Stimulated activated CD8-positive, alpha-beta memory T cell treated with anti-CD3 and anti-CD28 coated beads, Interleukin-4, amount 100 ng/mL, for 4 hours (primary cell): ENCODE data around the gene VMAC.

Source experiments
- DNase-seq, 2 donors: peaks; one replicate each; pipeline ENCODE4 v3.0.0-alpha.2; 2020; ENCODE audit warnings: low read depth in 2 of 2, low spot score in 1 of 2

VMAC gene

DNA sequence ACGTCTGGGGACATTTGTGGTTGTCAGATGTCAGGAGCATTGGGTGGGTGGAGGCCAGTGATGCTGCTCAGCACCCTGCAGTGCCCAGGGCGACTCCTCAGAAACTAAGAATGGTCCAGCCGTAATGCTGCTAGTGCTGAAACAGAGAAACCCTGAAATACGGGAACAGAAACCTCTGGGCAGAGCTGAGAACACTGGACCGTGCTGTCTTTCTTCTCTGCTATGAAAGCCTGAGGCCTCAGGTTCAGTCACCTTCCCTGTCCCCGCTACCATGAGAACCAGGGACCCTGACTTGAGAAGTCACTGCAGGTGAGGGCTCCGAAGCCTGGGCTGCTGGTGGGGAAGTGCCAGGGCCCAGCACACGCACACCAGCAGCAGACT lies 22.8 kb downstream of the VMAC start:
- DNase-seq = no peak

GRCh38 chr19:5929179-5929578 lies 24.5 kb downstream of the VMAC start:
- no peak for DNase-seq

- DNase-seq = no peak
Measured at GRCh38 chr19:5929625-5930024, 25.0 kb downstream of the VMAC start.

GRCh38 chr19:5931251-5931650 lies 26.6 kb downstream of the VMAC start:
- DNase-seq = no peak

DNA sequence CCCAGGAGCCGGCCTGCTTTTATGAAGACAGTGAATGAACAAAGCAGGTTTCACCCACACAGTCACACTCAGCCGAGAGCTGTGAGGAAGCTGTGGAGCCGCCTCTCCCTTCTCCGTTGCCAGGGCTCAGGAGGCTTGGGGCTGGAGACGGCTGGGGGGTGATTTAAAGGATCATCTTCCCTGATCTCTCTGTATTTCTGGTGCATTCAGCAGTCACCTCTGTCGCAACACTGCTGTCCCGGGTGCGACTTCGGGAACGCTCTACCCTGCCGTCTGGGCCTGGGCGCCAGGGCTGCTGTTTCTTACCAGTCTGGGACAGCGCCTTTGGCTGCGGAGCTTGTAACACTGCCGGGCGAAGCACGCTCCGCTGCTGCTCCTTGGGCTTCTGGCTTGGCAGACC lies 27.5 kb downstream of the VMAC start:
- DNase-seq = no peak

DNA sequence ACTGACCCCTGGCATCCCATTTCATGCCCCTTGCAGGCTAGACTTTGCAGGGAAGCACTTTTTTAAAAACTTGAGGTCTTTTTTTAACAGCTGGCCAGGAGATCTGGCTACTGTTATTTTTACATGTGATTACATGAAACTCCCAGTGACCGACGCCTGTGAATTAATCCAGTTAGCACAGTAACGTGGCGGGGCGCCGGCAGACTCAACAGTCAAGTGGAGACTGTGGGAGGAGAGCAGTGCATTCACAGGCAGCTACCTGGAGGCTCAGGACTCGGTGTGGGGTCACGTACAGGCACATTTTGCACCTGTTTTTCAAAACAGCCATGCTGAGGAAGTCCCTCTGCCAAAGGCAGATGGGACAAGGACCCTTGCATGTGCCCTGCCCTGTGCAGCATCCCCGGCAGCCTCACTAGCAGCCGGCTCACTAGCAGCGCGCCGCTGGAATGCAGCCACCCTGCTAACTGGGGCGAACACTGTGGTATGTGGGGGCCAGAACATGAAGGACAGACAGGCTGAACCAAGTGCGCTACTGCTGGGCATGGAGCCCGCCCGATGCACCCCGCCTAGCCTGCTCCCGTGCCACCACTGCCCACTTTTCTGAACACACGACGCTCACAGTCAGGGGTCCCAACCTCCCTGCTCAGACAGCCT lies 28.1 kb downstream of the VMAC start:
- DNase-seq = no peak

DNA sequence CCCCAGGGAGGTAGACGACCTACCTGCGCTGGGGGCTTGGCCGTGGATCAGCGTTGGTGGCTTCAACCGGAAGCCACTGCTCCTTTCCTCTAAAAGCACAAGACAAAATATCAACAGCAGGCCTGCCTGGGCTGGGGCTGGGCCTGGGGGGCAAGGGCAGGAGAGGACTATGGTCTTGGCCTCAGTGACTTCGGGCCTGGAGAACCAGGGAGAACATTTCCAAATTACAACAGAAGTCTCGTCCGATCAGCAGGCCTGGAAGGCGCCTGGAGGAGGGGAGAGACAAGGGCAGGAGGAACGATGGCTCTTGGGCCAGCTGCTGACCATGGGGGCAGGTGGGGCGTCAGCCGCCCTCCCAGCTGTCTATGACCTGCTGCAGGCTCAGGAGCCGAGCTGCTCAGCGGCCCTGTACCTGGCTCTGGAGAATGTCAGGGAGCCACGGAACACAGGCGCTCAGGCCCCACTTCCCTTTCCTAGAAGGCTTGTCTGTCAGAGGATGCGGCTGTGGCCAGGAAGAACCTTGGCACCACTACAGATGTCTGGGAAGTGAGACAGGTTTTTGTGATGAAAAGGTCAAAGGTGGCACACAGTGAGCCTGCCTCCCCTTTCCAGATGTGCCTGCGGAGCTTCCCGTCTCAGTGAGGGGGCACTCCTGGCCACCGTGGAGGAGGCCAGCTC lies 28.9 kb downstream of the VMAC start:
- DNase-seq = no peak

- DNase-seq = no peak
Measured at GRCh38 chr19:5934069-5934401, 29.4 kb downstream of the VMAC start.

GRCh38 chr19:5934774-5935472 lies 30.3 kb downstream of the VMAC start:
- DNase-seq = no peak

DNA sequence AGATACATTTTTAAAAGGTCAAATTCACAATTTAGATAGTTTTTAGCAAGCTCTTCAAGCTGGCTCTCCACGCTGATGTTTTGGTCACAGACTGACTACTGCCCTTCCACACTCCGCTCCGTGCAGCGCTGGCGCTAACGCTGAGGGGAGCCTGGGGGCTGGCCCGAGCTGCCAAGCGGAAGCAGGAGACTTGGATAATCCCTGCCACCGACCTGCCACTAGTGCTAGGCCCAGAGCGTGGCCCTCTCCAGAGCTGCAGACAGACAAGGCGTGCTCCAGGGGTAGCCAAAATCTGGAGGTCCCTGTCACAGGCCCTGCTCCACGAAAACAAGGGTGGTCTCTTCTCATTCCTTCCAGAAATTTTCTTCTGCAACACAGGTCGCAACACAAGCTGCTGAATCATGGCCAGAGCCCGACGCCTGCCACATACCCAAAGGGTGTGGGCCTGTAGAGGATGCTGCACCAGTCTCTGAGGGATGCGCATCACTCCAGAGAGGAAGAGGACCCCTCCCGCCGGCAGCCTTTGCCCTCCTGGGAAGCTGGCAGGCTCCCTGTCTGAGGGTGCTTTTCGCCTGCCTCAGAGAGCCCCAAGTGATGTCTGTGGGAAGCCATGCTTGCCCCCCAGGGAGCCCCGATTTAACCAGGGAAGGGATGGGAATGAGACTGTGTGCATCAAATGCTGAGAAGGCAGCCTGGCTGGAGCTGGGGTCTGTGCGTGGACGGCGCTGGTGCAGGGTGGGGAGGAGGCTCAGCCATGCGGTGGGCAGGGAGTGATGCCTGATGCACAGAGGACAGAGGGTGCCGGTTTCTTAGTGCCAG lies 31.0 kb downstream of the VMAC start:
- no peak for DNase-seq

DNA sequence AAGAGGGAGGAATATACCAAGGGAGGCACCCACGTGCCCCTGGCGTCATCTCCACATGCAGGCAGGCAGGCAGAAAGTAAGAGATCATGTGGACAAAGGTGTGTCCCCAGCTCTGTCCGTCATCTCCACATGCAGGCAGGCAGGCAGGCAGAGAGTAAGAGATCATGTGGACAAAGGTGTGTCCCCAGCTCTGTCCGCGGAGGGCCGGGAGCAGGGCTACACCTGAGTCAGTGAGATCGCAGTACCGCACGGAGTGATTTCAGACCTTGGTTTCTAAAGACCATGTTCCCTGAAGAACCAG lies 31.6 kb downstream of the VMAC start:
- DNase-seq = no peak

- no peak for DNase-seq
Measured at GRCh38 chr19:5937550-5937949, 32.9 kb downstream of the VMAC start.

DNA sequence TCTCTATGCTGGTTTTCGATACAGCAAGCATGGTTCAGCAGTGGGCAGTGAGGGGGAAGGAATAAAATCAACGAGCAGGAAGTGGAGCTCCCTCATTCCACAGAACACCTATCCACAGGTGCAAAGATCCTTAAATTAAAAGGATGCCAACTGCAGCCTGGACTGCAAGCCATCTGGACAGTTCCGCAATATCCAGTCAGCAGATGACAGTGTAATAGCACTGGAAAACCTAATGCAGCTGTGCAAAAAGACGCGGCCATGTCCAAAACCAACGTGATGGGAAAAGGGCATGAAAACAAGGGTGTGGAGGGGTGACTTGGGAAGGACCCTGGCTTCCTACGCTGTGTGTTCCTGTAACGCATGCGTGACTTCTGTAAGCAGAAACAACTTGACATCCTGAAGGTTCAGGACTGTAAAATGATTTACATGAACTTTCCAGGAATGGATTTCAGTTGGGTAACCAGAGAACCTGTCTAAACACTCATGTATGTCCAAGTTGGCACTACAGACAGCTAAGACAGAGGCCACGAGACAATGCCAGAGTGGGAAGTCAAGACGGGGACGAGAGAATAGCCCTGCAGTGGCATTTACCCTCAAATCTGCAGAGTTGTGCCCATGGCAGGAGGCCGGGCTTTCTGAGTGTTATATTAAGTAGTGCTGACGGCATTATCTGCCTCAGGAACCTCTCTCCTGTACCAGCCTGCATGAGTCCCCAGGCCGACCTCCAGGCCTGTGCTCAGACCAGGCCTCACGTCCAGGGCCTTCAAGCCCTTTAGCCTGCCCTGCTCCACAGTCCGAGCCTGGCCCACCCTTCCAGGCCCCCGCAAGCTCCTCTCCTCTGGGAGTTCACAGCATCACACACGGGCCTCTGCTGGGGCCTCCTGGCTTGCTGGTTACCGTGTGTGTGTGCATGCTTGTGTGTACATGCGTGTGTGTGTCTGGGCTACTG lies 35.9 kb downstream of the VMAC start:
- no peak for DNase-seq

- DNase-seq = no peak
Measured at GRCh38 chr19:5941673-5942072, 37.0 kb downstream of the VMAC start.

DNA sequence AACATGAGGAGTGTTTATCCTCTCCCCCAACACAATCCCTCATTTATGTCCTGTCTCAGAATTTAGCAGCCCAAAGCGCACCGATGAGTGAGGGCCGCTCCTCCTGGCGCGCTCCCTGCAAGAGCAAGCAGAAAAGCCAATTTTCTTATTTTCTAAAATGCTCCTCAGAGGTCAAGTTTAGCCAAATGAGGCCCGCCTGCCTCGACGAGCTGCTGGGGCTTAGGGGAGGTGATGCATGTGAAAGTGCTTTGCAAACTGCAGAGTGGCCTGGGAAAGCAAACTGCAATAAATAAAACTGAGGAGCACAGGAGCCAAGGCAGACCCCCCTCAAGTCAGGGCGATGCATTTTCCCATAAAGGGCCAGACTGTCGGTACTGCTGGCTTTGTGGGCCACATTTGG lies 38.4 kb downstream of the VMAC start:
- no peak for DNase-seq

GRCh38 chr19:5943623-5944022 lies 39.0 kb downstream of the VMAC start:
- no peak for DNase-seq

GRCh38 chr19:5947435-5947834 lies 42.8 kb downstream of the VMAC start:
- no peak for DNase-seq

DNA sequence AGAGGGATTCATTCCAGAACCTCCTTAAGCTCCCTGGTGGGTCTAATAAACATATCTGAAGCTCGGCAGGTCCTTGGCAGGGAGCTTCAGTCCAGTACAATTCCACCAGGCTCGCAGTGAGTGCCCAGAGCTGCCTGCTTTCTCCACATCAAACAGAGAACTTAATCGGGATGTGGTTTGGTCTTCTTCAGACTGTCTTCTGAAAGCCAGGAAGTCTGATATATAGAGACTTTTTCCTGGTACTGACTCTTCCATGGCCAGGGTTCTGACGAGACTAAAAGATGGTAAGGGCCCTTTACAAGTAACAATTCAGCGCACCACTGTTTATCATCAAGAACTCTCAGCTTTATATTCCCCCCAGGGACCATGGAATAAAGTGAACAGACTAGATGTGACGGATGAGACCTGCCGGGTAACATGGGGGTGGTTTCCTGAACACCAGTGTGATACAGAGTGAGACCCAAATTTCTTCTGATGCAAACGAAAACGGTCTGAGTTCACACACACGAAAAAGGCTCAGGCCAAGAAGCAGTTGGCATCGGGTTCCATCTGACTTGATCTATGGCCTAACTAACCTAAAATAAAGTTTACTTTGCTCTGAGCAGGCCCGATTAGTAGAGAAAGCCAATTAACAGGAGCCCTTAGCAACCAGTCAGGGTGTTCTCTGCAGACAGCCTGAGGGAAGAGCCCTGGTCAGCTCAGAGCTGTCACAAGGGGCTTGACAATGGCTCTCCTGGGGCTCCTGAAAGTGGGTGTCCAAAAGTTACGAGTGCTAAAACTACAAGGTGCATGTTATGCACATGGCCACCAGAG lies 44.3 kb downstream of the VMAC start:
- no peak for DNase-seq

DNA sequence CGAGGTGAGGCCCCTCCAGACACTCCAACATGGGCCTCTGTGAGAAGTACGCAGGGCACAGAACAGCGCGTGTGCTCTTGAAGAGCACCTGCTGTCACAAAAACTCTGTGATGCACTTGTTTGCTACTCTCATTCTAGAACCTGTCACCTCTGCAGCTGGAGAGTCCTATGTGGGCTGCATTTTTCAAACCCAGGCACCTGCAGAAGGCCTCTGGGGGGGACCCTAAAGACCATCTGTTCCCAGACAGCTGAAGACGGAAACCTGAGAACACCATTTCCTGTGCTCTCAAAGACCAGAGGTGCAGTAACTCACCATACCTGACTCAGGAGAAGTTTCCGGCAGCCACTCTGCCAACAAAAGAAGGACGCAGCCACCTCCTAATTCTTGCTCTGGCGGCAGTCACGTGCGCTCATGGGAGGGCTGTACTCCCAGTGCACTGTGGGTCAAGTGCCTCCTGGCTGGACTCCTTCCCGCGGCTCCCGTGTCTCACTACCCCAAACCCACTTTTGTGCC lies 45.2 kb downstream of the VMAC start:
- no peak for DNase-seq

- no peak for DNase-seq
Measured at GRCh38 chr19:5950741-5951140, 46.1 kb downstream of the VMAC start.
